Fibroblast of skin of right quadriceps (primary cell): ENCODE results near the gene XKR3.
"Not testable (repeated sequence)": the region's sequence is repeated elsewhere in the genome, so short reads cannot be mapped to it uniquely, and the experiment has no call there.

Source experiments
- DNase-seq: peaks from one replicate; pipeline ENCODE4 v3.0.0-alpha.2; 2013

The XKR3 gene

GRCh38 chr22:16824716-16825687 is at the start of gene XKR3:
Gene XKR3, minus strand, starts transcription at chr22:16825411. Its CDS starts 17,338 bp downstream, at chr22:16808073.
- no peak for DNase-seq

GRCh38 chr22:16869640-16870039 is 44.4 kb upstream of the XKR3 start:
- not testable (repeated sequence) for DNase-seq

- no peak for DNase-seq
These were observed 41.0 kb upstream of the XKR3 start for GRCh38 chr22:16866167-16866566.

- DNase-seq: not testable (repeated sequence)
These were observed 31.6 kb upstream of the XKR3 start for GRCh38 chr22:16856851-16857250.

- no peak for DNase-seq
These were observed 29.4 kb upstream of the XKR3 start for GRCh38 chr22:16854631-16855030.

GRCh38 chr22:16851268-16851996 is 26.2 kb upstream of the XKR3 start:
- not testable (repeated sequence) for DNase-seq

GRCh38 chr22:16847271-16847670 is 22.1 kb upstream of the XKR3 start:
- no peak for DNase-seq

GRCh38 chr22:16845881-16846280 is 20.7 kb upstream of the XKR3 start:
- no peak for DNase-seq

- DNase-seq: no peak
These were observed 20.3 kb upstream of the XKR3 start for GRCh38 chr22:16845465-16845864.

GRCh38 chr22:16844529-16844928 is 19.3 kb upstream of the XKR3 start:
- no peak for DNase-seq

GRCh38 chr22:16838073-16838472 is 12.9 kb upstream of the XKR3 start:
- no peak for DNase-seq

- no peak for DNase-seq
These were observed 9.8 kb upstream of the XKR3 start for GRCh38 chr22:16834971-16835370.

- DNase-seq: no peak
These were observed 6.0 kb upstream of the XKR3 start for GRCh38 chr22:16831257-16831656.

- DNase-seq: no peak
These were observed 4.8 kb upstream of the XKR3 start for GRCh38 chr22:16829985-16830384.

GRCh38 chr22:16828876-16829275 is 3.7 kb upstream of the XKR3 start:
- no peak for DNase-seq

GRCh38 chr22:16827506-16827905 is 2.3 kb upstream of the XKR3 start:
- no peak for DNase-seq

- no peak for DNase-seq
These were observed 6.0 kb downstream of the XKR3 start for GRCh38 chr22:16819249-16819648.

- DNase-seq: no peak
These were observed 6.7 kb downstream of the XKR3 start for GRCh38 chr22:16818538-16818937.

GRCh38 chr22:16815073-16815472 is 10.1 kb downstream of the XKR3 start:
- no peak for DNase-seq

GRCh38 chr22:16810188-16810802 is 14.9 kb downstream of the XKR3 start:
- no peak for DNase-seq

- no peak for DNase-seq
These were observed 16.5 kb downstream of the XKR3 start for GRCh38 chr22:16808744-16809143.

GRCh38 chr22:16807109-16807508 is 18.1 kb downstream of the XKR3 start:
- DNase-seq: no peak

GRCh38 chr22:16806401-16806800 is 18.8 kb downstream of the XKR3 start:
- no peak for DNase-seq

- no peak for DNase-seq
These were observed 20.3 kb downstream of the XKR3 start for GRCh38 chr22:16804882-16805281.
